ENCODE results near the gene KCNJ11.

KCNJ11 gene

GRCh38 chr11:17343907-17344306 lies 44.6 kb downstream of the KCNJ11 start:
- Histone ChIP-seq H3K79me2 (ENCODE audit: insufficient read depth, low read length) (no peaks in the 10 kb centered on the region), H3K9ac (ENCODE audit: low read length) (no peak overlapping the region), H3K4me2 (ENCODE audit: low read depth, low read length, poor library complexity, severe bottlenecking) (no peak overlapping the region), H2AFZ (ENCODE audit: low read depth, low read length, severe bottlenecking) (no peak overlapping the region), H3K36me3 (ENCODE audit: low read length) (0 out of 2 replicates have a peak, but pooled peaks cover 3% of the 10 kb centered on the region), H3K4me3 (ENCODE audit: insufficient read depth, low read length, poor library complexity, severe bottlenecking) (no peak overlapping the region), H3K9me3 (ENCODE audit: insufficient read depth, low read length) (no peaks in the 10 kb centered on the region), H4K20me1 (ENCODE audit: low read depth, low read length) (no peaks in the 10 kb centered on the region), H3F3A (ENCODE audit: insufficient read depth) (0 out of 2 replicates have a peak, but pooled peaks cover 10% of the 10 kb centered on the region), H3K27me3 (ENCODE audit: low read length) (no peaks in the 10 kb centered on the region), H3K9me2 (replicated peaks; ENCODE audit: insufficient read depth, low read length) (no peaks in the 10 kb centered on the region), H3K27ac (ENCODE audit: low read depth, low read length) (no peak overlapping the region)
- no peak for TF ChIP-seq EZH2phosphoT487 (conservative IDR thresholded peaks at IDR 0.05; ENCODE audit: low read length)
- TF ChIP-seq, protein P1, sequence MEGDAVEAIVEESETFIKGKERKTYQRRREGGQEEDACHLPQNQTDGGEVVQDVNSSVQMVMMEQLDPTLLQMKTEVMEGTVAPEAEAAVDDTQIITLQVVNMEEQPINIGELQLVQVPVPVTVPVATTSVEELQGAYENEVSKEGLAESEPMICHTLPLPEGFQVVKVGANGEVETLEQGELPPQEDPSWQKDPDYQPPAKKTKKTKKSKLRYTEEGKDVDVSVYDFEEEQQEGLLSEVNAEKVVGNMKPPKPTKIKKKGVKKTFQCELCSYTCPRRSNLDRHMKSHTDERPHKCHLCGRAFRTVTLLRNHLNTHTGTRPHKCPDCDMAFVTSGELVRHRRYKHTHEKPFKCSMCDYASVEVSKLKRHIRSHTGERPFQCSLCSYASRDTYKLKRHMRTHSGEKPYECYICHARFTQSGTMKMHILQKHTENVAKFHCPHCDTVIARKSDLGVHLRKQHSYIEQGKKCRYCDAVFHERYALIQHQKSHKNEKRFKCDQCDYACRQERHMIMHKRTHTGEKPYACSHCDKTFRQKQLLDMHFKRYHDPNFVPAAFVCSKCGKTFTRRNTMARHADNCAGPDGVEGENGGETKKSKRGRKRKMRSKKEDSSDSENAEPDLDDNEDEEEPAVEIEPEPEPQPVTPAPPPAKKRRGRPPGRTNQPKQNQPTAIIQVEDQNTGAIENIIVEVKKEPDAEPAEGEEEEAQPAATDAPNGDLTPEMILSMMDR (IDR thresholded peaks at IDR 0.05; ENCODE audit: insufficient read depth, low read length, poor library complexity, severe bottlenecking) = no peak

DNA sequence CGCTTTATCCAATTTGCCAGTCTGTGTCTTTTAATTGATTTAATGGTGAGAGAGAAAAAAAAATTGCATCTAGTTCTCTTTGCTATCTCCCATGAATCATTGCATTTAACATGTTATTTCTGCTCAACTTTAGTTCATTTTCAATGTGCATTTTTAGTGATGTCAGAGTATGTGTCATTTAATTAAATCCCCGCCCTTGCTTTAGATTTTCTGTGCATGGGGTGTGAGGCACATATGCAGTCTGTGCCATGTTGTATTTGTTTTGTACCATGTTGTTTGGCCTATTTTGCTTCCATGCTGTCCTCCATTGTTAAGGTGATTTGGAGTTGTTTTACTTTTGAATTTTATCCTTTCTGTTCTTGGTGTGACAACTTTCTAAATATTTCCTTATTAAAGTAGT lies 45.2 kb downstream of the KCNJ11 start:
- TF ChIP-seq EZH2phosphoT487 (conservative IDR thresholded peaks at IDR 0.05; ENCODE audit: low read length) = no peak
- TF ChIP-seq, protein P1 (IDR thresholded peaks at IDR 0.05; ENCODE audit: insufficient read depth, low read length, poor library complexity, severe bottlenecking) = no peak
- H3K27ac ChIP-seq (ENCODE audit: low read depth, low read length) = no peak overlapping the region

More for the DNA sequence above, 45.2 kb downstream of the KCNJ11 start:
- Histone ChIP-seq H3K9ac (ENCODE audit: low read length) (no peak overlapping the region), H3K36me3 (ENCODE audit: low read length) (peaks cover 3% of the 10 kb centered on the region; the same call in 1 of the 2 replicates), H3K9me3 (ENCODE audit: insufficient read depth, low read length) (no peaks in the 10 kb centered on the region), H3K4me3 (ENCODE audit: insufficient read depth, low read length, poor library complexity, severe bottlenecking) (no peak overlapping the region), H3K79me2 (ENCODE audit: insufficient read depth, low read length) (no peaks in the 10 kb centered on the region), H3K9me2 (replicated peaks; ENCODE audit: insufficient read depth, low read length) (no peaks in the 10 kb centered on the region), H4K20me1 (ENCODE audit: low read depth, low read length) (no peaks in the 10 kb centered on the region), H3F3A (ENCODE audit: insufficient read depth) (peaks cover 11% of the 10 kb centered on the region; the same call in 1 of the 2 replicates), H3K27me3 (ENCODE audit: low read length) (no peaks in the 10 kb centered on the region), H3K4me2 (ENCODE audit: low read depth, low read length, poor library complexity, severe bottlenecking) (no peak overlapping the region), H2AFZ (ENCODE audit: low read depth, low read length, severe bottlenecking) (no peak overlapping the region)
